HG02943 (cell line): Measurements from ENCODE around the gene GALK1.

Experiments used
- ATAC-seq: cut with Tn5 transposase; IDR thresholded peaks from one replicate; pipeline ENCODE4 v1.9.1; 2021; ENCODE audit warnings: mild to moderate bottlenecking, low read depth, moderate library complexity; ENCODE audit not compliant: unreplicated experiment

The GALK1 gene

DNA sequence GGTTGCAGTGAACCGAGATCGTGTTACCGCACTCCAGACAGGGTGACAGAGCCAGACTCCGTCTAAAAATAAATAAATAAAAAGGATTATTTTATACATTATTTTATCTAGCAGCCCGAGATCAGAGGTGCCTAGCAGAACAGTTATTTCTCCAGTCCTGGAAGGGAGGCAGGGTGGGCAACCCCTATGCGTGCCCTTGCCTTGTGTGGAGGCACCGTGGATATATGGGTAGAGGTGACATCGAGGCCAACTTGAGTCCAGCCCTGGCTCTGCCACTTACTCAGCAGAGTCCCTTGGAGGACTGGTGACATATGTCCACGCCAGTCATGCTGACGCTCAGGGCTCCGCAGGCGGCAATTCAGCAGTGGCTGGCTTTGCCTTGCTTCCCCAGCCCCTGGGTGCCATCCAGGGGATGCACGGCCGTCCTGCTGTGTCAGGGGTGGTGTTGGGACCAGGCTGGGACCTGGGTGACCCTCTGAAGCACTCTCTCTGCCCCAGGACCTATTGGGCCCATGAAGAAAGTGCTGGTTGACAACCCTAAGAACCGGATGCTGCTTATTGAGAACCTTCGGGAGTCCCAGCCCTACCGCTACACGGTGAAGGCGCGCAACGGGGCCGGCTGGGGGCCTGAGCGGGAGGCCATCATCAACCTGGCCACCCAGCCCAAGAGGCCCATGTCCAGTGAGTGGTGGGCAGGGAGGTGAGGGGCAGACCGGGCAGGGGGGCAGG, 13.2 kb downstream of the GALK1 start:
- no peak for ATAC-seq

DNA sequence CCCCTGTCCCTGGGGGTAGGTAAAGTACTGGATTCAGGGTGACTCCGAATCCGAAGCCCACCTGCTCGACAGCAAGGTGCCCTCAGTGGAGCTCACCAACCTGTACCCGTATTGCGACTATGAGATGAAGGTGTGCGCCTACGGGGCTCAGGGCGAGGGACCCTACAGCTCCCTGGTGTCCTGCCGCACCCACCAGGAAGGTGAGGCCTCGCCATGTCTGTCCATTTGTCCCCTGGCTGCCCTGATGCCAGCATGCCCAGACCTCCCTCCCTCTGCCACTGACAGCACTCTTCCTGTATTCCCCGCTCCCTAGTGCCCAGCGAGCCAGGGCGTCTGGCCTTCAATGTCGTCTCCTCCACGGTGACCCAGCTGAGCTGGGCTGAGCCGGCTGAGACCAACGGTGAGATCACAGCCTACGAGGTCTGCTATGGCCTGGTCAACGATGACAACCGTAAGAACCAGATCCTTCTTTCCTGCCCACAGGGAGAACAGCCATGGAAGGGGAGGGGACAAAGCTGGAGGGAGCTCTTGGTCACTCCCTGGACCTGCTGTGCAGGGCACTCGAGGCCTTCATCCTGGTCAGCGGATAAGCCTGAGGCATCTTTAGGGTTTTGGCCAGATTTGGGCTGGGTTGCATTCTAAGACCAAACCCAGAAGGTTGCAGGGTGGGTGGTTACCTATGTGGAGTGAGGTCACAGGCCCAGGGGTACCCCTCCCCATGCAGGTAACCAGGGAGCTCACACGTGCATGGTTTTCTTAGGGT, 14.2 kb downstream of the GALK1 start:
- ATAC-seq: no peak

DNA sequence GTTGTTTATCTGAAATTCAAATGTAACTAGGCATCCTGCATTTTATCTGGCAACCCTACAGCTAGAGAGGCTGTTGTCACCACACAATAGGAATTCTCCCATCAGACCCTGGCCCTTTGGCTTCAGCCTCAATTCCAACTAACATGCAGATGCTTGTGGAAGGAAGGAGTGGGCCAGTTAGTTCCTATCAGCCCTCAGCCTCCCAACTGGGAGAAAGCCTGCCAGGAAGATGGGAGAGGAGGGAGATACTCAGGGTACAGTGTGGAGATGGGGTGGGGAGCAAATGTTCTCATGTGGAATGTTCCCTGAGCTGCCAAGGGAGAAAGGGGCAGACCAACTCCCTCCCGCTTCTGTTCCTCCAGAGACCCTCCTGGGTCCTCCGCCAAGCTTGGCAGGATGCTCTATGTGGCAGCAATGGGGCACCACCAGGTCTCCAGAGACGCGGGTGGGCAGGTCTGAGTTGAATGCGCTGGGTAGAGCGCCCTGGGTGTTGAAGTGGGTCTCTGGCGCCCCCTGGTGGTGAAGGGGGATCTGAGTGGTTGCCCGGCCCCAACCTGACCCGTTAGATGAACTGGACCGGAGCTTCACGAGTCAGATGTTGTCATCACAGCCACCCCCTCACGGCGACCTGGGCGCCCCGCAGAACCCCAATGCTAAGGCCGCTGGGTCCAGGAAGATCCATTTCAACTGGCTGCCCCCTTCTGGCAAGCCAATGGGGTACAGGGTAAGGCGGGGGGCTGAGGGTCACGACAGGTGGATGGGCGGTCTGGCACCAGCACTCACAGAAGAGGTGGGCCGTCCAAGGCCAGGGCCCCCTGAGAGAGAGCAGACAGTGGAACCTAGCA, 15.2 kb downstream of the GALK1 start:
- ATAC-seq: no peak

DNA sequence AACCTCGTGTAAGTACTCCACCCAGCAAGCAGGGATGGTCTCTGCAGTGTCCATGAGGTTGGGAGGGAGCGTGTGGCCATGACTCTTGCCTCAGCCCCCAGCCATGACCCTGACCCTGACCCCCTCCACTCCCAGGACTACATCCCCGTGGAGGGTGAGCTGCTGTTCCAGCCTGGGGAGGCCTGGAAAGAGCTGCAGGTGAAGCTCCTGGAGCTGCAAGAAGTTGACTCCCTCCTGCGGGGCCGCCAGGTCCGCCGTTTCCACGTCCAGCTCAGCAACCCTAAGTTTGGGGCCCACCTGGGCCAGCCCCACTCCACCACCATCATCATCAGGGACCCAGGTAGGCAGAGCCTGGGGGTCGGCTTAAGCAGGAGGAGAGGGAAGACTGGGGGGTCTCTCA, 16.3 kb downstream of the GALK1 start:
- ATAC-seq: no peak

DNA sequence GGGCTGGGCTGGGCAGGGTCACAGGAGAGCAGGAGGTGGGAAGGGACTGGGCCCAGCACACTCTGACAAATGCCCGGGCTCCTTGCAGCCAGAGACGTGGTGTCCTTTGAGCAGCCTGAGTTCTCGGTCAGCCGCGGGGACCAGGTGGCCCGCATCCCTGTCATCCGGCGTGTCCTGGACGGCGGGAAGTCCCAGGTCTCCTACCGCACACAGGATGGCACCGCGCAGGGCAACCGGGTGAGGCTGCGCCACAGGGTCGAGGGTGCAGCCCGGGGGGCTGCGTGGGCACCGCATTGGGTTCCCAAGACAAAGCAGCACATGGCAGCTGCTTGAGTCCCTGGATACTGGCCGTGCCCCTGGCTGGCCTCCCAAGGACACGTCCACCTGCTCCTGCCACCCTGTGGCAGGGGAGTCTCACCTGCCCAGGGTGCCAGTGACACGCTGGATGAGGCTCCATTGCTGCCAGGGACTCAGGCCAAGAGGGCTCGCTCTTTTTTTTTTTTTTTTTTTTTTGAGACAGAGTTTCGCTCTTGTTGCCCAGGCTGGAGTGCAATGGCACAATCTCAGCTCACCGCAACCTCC, 21.3 kb downstream of the GALK1 start:
- no peak for ATAC-seq

DNA sequence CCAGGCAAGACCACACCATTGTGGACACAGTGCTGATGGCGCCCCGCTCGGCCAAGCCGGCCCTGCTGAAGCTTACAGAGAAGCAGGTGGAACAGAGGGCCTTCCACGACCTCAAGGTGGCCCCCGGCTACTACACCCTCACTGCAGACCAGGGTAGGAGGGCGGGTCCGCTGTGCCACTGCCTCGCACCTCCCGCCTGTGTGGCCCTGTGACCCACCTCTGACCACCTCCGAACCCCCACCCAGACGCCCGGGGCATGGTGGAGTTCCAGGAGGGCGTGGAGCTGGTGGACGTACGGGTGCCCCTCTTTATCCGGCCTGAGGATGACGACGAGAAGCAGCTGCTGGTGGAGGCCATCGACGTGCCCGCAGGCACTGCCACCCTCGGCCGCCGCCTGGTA, 22.7 kb downstream of the GALK1 start:
- no peak for ATAC-seq

DNA sequence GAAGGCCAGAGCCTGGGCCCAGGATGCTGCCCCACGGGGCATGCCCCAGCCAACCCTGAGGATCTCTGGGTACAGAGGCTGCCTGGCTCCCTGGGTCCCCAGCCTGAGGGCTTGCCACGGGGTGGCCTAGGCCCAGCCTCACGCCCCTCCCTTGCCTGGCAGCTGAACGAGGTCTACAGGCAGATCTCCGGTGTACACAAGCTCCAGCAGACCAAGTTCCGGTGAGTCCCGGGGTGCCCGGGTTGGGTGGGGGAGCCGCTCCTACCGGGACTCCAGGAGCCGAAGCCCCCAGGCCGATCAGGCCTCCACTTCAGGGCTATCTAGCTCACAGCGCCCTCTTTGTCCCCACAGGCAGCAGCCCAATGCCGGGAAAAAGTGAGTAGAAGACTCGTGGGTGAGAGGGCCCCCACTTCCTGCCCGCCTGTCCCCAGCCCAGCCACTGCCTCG, 24.3 kb downstream of the GALK1 start:
- no peak for ATAC-seq

DNA sequence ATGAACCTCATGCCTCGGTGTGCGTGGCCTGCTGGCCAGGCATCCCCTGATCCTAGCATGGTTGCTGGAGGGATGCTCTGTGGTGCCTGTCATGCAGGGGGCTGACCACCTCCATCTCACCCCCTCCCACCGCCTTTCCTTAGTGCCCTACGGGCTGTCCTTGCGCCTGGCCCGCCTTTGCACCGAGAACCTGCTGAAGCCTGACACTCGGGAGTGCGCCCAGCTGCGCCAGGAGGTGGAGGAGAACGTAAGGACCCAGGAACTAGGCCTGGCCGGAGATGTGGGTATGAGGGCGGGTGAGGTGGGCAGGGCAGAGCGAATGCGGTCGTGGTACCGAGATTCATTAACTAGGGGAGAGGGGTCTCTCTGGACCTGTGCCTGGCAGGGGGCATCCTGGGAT, 24.8 kb downstream of the GALK1 start:
- ATAC-seq: no peak

DNA sequence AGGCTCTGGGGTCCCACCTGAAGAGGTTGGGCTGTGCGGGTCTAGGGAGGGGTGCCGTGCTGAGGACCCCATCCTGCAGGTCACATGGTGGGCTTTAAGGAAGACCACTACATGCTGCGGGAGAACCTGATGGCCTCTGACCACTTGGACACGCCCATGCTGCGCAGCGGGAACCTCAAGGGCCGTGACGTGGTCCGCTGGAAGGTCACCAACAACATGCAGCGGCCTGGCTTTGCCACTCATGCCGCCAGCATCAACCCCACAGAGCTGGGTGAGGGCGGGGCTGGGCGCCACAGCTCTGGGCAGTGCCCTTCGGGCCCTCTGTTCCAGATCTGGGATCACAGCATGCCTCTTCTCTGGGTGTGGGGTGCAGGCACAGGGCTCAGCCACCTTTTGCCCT, 25.2 kb downstream of the GALK1 start:
- no peak for ATAC-seq

DNA sequence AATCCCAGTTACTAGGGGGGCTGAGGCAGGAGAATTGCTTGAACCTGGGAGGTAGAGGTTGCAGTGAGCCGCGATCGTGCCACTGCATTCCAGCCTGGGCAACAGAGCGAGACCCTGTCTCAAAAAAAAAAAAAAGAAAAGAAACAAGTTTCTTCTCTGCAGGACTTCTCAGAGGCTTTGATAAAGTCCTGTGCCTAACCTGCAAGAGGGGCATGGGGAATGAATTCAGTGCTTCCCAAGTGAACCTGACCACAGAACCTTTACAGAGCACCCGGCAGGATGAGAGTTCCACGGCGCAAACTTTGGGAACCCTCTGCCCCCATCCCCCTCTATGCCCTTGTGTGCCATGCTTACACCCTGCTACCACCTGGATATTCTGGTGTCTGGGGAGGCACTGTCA, 25.8 kb downstream of the GALK1 start:
- ATAC-seq: no peak

DNA sequence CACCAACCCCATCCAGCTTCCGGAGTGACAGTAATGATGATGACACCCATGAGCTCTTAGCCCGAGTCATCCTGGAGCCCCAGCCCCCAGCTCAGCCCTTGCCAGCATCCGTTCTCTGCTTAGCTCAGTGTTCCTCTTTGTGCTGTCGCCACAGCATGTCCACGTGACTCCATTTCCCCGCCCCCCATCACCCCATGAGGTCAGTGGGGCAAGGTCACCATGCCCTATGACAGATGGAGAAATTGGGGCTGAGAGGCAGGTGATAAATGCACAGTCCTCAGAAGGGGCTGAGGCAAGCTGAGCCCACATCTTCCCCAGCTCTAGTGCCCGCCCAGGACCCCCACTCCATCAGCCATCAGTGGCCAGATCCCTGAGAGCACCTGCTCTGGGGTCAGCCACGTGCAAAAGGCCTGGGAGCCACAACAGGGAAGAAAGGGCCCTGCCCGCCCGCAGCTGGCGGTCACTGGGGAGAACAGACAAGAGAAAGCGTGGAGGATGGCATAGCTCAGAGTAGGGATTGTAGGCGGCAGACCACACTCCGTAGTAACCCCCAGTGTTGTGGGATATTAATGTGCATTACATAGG, 26.7 kb downstream of the GALK1 start:
- ATAC-seq: no peak

DNA sequence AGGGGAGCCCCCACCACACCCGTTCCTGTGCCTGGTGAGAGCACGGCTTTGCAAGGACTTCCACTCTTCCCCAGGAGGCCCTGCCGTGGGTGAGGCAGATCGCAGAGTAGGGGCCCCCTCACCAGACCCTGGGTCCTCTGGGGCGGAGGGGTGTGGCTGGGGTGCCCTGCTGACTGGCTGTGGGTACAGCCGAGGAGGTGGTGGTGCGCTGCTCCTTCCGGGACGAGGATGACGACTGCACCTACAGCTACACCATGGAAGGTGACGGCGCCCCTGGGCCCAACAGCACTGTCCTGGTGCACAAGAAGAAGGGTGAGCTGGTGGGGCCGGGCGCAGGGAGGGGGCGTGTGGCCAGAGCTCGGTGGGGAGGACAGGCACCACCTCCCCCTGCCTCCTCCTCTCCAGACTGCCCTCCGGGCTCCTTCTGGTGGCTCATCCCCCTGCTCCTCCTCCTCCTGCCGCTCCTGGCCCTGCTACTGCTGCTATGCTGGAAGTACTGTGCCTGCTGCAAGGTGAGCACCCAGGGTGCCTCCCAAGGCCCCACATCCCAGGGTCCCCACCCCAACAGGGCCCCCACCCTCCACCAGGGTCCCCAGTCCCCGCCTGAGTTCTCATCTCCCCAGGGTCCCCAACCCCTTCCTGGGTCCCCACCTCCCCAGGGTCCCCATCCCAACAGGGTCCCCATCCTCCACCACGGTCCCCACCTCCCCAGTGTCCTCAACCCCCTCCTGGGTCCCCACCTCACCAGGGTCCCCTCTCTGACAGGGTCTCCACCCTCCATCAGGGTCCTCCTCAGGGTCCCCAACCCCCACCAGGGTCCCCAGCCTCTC, 27.6 kb downstream of the GALK1 start:
- no peak for ATAC-seq

DNA sequence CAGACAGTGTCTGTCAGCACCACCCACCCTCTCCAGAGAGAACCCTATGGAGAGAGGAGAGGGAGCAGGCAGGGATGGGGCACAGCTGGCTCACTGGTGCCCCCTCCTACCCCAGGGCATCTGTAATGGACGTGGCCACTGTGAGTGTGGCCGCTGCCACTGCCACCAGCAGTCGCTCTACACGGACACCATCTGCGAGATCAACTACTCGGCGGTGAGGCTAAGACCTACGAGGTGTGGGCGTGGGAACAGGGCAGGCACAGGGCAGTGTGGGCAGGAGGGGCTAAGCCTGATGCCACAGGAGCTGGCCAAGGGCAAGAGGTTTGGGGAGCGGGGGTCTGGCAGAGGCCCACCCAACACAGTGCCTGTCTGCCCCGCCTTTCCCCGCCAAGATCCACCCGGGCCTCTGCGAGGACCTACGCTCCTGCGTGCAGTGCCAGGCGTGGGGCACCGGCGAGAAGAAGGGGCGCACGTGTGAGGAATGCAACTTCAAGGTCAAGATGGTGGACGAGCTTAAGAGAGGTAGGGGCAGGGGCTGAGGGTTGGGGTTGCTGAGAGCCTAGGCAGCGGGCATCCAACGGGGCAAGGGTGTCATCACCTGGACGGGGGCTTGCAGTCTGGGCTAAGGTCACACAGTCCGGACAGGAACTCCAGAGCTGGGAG, 28.7 kb downstream of the GALK1 start:
- no peak for ATAC-seq

DNA sequence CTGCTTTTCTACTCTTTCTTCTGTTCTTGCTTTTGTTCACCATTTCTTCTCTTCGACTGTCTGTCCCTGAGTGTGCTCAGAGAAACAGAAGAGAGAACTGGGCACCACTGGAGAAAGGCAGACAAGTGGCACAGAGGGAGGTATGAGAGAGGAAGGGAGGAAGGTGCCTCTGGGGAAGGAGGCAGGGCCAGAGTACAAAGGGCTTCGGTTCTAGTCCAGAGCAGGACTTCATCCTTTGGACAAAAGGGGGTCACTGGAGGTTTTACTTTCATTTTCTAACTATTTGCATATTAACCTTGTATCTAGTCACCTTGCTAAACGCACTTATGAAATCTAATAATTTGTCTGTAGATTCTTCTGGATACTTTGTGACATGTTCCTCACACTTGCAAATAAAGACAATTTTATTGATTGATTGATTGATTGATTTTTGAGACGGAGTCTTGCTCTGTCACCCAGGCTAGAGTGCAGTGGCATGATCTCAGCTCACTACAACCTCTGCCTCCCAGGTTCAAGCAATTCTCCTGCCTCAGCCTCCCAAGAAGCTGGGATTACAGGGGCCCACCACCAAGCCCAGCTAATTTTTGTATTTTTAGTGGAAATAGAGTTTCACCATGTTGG, 30.2 kb downstream of the GALK1 start:
- no peak for ATAC-seq

DNA sequence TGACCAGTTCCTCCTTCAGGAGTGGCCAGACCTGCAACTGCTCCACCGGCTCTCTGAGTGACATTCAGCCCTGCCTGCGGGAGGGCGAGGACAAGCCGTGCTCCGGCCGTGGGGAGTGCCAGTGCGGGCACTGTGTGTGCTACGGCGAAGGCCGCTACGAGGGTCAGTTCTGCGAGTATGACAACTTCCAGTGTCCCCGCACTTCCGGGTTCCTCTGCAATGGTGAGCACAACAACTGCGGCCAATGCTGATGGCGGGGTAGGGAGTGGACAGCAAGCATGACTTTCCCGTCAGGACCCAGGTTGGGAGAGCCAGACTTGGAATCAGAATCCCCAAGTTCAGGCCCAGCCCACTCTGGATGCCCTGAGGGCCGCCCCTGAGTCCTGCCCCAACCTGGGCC, 31.5 kb downstream of the GALK1 start:
- no peak for ATAC-seq

DNA sequence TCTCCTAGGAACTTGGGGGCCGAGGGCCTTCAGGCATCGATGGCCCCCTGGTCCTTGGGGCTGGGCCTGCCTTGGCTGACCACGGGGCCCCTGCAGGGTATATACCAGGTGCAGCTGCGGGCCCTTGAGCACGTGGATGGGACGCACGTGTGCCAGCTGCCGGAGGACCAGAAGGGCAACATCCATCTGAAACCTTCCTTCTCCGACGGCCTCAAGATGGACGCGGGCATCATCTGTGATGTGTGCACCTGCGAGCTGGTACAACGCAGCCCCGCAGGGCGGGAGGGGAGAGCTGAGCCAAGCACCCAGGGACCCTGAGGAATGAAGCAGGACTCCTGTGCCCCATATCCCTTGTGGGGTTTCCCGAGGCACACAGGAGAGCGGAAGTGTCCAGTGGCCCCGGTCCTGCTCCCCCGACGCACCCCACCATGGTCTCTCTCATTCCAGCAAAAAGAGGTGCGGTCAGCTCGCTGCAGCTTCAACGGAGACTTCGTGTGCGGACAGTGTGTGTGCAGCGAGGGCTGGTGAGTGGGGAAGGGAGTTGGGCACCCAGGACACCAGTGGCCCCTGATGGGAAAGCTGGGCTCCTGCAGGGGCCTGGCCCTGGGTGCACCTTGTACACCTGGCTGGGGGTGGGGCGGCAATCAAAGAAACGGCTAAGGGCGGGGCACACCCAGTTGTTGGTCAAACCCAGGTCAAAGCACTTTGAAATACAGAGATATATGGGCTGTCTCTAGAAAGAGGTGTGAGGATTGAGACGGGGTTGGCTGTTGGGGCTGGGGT, 33.1 kb downstream of the GALK1 start:
- no peak for ATAC-seq

DNA sequence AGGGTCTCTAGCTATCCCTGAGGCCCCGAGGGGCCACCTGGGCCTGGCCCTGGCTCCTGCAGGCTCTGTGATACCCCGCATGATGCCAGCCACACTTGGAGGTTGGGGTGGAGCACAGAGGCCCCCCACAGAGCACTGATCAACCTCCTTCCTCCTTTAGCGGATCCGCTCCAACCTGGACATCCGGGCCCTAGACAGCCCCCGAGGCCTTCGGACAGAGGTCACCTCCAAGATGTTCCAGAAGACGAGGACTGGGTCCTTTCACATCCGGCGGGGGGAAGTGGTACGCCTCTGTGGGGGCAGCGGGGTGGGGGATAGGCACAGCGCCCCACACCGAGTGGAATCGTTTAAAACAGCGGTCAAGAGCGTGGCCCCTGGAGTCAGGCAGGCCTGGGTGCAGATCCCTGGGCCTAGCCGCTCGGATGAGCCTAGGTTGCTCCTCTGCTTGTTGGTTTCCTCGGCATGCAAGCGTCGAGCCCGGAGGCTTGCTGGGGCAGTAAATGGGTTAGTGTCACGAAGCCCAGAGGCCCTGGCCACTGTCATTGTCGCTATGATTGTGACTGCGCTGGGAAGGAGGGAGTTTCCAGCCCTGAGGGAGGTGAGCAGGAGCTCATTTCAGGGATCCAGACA, 33.8 kb downstream of the GALK1 start:
- no peak for ATAC-seq
